PFSK-1 (cell line): ENCODE measurements around the gene PINK1.

Experiments used
- FOXP2 ChIP-seq: optimal IDR thresholded peaks from 2 replicates; pipeline ENCODE3; 2011; ENCODE audit warnings: borderline replicate concordance, control low read depth, inconsistent platforms; ENCODE audit not compliant: insufficient read depth; ENCODE audit errors: extremely low read length, extremely low read depth
- POLR2AphosphoS5 ChIP-seq: IDR thresholded peaks from 2 replicates; pipeline ENCODE4 v1.6.1; 2012; ENCODE audit warnings: low read depth, mild to moderate bottlenecking, control low read depth, low read length, moderate library complexity
- SIN3A ChIP-seq: IDR thresholded peaks from 2 replicates; pipeline ENCODE4 v1.6.1; 2012; ENCODE audit warnings: mild to moderate bottlenecking, low read length, moderate library complexity, borderline replicate concordance; ENCODE audit not compliant: insufficient read depth
- TAF1 ChIP-seq: IDR thresholded peaks from 2 replicates; pipeline ENCODE4 v1.6.1; 2012; ENCODE audit warnings: low read length, control low read depth, borderline replicate concordance; ENCODE audit not compliant: insufficient read depth
- TF ChIP-seq, protein P1 (sequence below), 2 experiments: IDR thresholded peaks; 2 replicates each; pipeline versions ENCODE4 v1.6.1 to v1.8.0; 2011 to 2012; ENCODE audit warnings: low read depth in 2 of 2, low read length in 2 of 2, control low read depth in 1 of 2, inconsistent platforms in 1 of 2, mild to moderate bottlenecking in 1 of 2, moderate library complexity in 1 of 2; ENCODE audit not compliant: insufficient read depth in 1 of 2

DNA sequence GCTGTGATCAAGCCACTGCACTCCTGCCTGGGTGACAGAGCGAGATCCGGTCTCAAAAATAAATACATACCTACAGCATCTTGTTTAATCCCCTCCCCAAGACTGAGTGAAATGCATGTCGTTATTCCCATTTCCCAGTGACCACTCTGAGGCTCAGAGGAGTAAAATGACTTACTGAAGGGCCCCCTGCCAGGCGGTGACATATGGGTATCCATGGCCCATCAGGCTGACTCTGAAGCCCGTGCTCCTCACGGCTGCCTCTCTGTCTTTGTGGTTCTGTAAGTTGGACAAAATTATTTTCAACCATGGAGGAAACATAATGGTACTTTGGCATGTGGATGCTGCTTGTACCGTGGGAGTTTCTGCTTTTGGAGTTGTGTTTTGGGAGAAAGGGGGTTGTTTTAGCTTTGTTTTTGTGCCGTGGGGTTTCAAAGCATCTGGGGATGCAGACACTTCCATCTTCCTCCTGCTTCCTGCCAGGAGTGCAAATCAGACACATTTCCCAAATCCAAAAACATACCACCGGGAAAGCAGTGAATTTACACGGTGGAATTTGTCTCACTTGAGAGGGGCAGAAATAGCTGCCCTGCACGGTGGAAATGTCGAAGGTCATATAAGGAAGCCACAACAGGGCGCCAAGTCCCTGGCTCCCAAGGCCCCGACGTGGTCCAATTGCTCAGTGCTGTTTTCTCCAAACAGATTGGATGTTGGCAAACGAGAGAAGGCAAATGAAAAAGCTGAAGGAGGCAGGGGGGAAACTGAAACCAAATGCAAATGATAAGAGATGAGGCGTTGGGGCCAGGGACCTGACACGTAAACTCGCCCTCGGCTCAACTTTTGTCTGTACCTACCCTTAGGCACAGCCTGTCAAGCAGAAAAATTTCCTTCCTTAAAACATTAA, 17.1 kb upstream of the PINK1 start:
- TF ChIP-seq TAF1 (no peak), POLR2AphosphoS5 (no peak), SIN3A (no peak), FOXP2 (no peak)
- TF ChIP-seq, protein P1, sequence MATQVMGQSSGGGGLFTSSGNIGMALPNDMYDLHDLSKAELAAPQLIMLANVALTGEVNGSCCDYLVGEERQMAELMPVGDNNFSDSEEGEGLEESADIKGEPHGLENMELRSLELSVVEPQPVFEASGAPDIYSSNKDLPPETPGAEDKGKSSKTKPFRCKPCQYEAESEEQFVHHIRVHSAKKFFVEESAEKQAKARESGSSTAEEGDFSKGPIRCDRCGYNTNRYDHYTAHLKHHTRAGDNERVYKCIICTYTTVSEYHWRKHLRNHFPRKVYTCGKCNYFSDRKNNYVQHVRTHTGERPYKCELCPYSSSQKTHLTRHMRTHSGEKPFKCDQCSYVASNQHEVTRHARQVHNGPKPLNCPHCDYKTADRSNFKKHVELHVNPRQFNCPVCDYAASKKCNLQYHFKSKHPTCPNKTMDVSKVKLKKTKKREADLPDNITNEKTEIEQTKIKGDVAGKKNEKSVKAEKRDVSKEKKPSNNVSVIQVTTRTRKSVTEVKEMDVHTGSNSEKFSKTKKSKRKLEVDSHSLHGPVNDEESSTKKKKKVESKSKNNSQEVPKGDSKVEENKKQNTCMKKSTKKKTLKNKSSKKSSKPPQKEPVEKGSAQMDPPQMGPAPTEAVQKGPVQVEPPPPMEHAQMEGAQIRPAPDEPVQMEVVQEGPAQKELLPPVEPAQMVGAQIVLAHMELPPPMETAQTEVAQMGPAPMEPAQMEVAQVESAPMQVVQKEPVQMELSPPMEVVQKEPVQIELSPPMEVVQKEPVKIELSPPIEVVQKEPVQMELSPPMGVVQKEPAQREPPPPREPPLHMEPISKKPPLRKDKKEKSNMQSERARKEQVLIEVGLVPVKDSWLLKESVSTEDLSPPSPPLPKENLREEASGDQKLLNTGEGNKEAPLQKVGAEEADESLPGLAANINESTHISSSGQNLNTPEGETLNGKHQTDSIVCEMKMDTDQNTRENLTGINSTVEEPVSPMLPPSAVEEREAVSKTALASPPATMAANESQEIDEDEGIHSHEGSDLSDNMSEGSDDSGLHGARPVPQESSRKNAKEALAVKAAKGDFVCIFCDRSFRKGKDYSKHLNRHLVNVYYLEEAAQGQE (IDR thresholded peaks at IDR 0.05; ENCODE audit: insufficient read depth in 1 of 2, low read depth in 2 of 2, low read length in 2 of 2): no peak
